OCI-LY7 (cell line): Measurements from ENCODE around the gene FAM118B. TPM values are rescaled to one million over a fixed set of nuclear protein-coding genes. Genes with fewer than 3 reads are reported as not detected.

ENCODE experiments used
- BruUV-seq: library from RNA; stranded (reverse); fragments of 400-500 nt; replicated peaks from 2 replicates; lab custom pipeline; 2021; lab: Mats Ljungman, UMichigan
- CTCF ChIA-PET: fragments of 300-600 bp; sonication (Branson Sonifier 250); formaldehyde crosslinking; loops from one replicate; lab custom pipeline; 2022; ENCODE audit warnings: antibody characterized with exemption; ENCODE audit not compliant: unreplicated experiment; lab: Charles Lee
- POLR2A ChIA-PET: fragments of 300-600 bp; sonication (Branson Sonifier 250); formaldehyde crosslinking; loops from one replicate; lab custom pipeline; 2022; ENCODE audit warnings: antibody characterized with exemption; lab: Charles Lee
- DNase-seq: peaks from one replicate; pipeline ENCODE4 v3.0.0-alpha.2; 2015; ENCODE audit warnings: low spot score
- H2AFZ ChIP-seq: fragments of 200-600 bp; sonication (generic), shearing (Covaris generic); 2 replicates; pipeline ENCODE4 v1.6.1; 2014; ENCODE audit warnings: mild to moderate bottlenecking, antibody characterized with exemption, low read length, moderate library complexity
- H3K27ac ChIP-seq: fragments of 200-600 bp; sonication (generic); 2 replicates; pipeline ENCODE4 v1.5.1; 2014; ENCODE audit warnings: mixed run types, low read depth, mild to moderate bottlenecking, moderate library complexity, low read length, inconsistent platforms; ENCODE audit not compliant: poor library complexity, severe bottlenecking
- H3K36me3 ChIP-seq: fragments of 200-600 bp; sonication (generic); 2 replicates; pipeline ENCODE4 v1.6.1; 2014; ENCODE audit warnings: mild to moderate bottlenecking, antibody characterized with exemption, low read length, moderate library complexity, mixed read lengths; ENCODE audit not compliant: insufficient read depth
- H3K4me1 ChIP-seq: fragments of 200-600 bp; sonication (generic); 2 replicates; pipeline ENCODE4 v1.5.1; 2014; ENCODE audit warnings: mild to moderate bottlenecking, low read length; ENCODE audit not compliant: insufficient read depth, poor library complexity, severe bottlenecking
- H3K4me2 ChIP-seq: fragments of 200-600 bp; sonication (generic); 2 replicates; pipeline ENCODE4 v1.6.1; 2014; ENCODE audit warnings: mild to moderate bottlenecking, low read length
- H3K4me3 ChIP-seq: fragments of 200-600 bp; sonication (generic); 2 replicates; pipeline ENCODE4 v1.5.1; 2014; ENCODE audit warnings: mild to moderate bottlenecking, low read depth, low read length; ENCODE audit not compliant: poor library complexity, severe bottlenecking
- H3K79me2 ChIP-seq: fragments of 200-600 bp; sonication (generic); 2 replicates; pipeline ENCODE4 v1.6.1; 2016; ENCODE audit warnings: low read depth, mild to moderate bottlenecking, low read length, moderate library complexity, mixed read lengths; ENCODE audit not compliant: insufficient read depth
- H3K9me2 ChIP-seq: fragments of 200-600 bp; sonication (generic); 2 replicates; pipeline ENCODE4 v1.6.1; 2016; ENCODE audit warnings: mild to moderate bottlenecking, low read length, mixed read lengths; ENCODE audit not compliant: insufficient read depth
- H3K9me3 ChIP-seq: fragments of 200-600 bp; sonication (generic); 2 replicates; pipeline ENCODE4 v1.6.1; 2014; ENCODE audit warnings: mild to moderate bottlenecking, mixed run types, low read length, mixed read lengths
- H4K20me1 ChIP-seq: fragments of 200-600 bp; sonication (generic); 2 replicates; pipeline ENCODE4 v1.6.1; 2014; ENCODE audit warnings: mild to moderate bottlenecking, antibody characterized with exemption, low read length, moderate library complexity, mixed read lengths; ENCODE audit not compliant: insufficient read depth
- EZH2phosphoT487 ChIP-seq: fragments of 200-600 bp; sonication (generic); IDR thresholded peaks from 2 replicates; pipeline ENCODE4 v1.6.1; 2018; ENCODE audit warnings: low read depth, borderline replicate concordance, mild to moderate bottlenecking, mixed run types, antibody characterized with exemption, low read length, moderate library complexity, mixed read lengths
- intact Hi-C: fragments of 100-400 bp; cut with micrococcal nuclease; formaldehyde crosslinking; loops from one replicate; pipeline ENCODE4 v1.10.0; 2022; ENCODE audit not compliant: unreplicated experiment
- total RNA-seq, 2 experiments: library from RNA; depleted of rRNA in 1 of 2; stranded (reverse); fragments of >200 nt in 1 of 2; shearing (Covaris generic) in 1 of 2; gene quantifications; 2 replicates each; pipeline ENCODE4 v1.2.3, GENCODE V29; 2014 to 2022
- TF ChIP-seq, protein P1 (sequence below): fragments of 200-600 bp; sonication (generic); conservative IDR thresholded peaks from 2 replicates; pipeline ENCODE4 v1.5.1; 2014; ENCODE audit warnings: mild to moderate bottlenecking, antibody characterized with exemption, low read length, moderate library complexity, mixed read lengths

FAM118B gene
- total RNA-seq, 2 experiments from 2014 or later = 9.9 to 14.8 TPM

- TF ChIP-seq EZH2phosphoT487 = no peak
- TF ChIP-seq, protein P1, sequence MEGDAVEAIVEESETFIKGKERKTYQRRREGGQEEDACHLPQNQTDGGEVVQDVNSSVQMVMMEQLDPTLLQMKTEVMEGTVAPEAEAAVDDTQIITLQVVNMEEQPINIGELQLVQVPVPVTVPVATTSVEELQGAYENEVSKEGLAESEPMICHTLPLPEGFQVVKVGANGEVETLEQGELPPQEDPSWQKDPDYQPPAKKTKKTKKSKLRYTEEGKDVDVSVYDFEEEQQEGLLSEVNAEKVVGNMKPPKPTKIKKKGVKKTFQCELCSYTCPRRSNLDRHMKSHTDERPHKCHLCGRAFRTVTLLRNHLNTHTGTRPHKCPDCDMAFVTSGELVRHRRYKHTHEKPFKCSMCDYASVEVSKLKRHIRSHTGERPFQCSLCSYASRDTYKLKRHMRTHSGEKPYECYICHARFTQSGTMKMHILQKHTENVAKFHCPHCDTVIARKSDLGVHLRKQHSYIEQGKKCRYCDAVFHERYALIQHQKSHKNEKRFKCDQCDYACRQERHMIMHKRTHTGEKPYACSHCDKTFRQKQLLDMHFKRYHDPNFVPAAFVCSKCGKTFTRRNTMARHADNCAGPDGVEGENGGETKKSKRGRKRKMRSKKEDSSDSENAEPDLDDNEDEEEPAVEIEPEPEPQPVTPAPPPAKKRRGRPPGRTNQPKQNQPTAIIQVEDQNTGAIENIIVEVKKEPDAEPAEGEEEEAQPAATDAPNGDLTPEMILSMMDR = no peak
- Histone ChIP-seq H3K4me3 (no peak overlapping the region), H3K4me1 (peaks cover 7% of the 10 kb centered on the region), H4K20me1 (no peaks in the 10 kb centered on the region), H3K27ac (no peak overlapping the region), H3K36me3 (peaks cover 4% of the 10 kb centered on the region; the same call in 1 of the 2 replicates), H3K79me2 (no peaks in the 10 kb centered on the region), H3K9me2 (no peaks in the 10 kb centered on the region), H2AFZ (no peak overlapping the region), H3K4me2 (no peak overlapping the region), H3K9me3 (no peaks in the 10 kb centered on the region)
- ChIA-PET CTCF (no interaction called here), POLR2A (interaction anchor here (0.7 kb wide), 1 partner anchor 11 kb away, joined by 4 read pairs; no protein-coding TSS in a partner anchor)
- no peak for DNase-seq
- intact Hi-C loops = no loop called here
- no TSS peak for BruUV-seq
Observed at GRCh38 chr11:126182787-126183445, 28.7 kb upstream of the FAM118B start.

DNA sequence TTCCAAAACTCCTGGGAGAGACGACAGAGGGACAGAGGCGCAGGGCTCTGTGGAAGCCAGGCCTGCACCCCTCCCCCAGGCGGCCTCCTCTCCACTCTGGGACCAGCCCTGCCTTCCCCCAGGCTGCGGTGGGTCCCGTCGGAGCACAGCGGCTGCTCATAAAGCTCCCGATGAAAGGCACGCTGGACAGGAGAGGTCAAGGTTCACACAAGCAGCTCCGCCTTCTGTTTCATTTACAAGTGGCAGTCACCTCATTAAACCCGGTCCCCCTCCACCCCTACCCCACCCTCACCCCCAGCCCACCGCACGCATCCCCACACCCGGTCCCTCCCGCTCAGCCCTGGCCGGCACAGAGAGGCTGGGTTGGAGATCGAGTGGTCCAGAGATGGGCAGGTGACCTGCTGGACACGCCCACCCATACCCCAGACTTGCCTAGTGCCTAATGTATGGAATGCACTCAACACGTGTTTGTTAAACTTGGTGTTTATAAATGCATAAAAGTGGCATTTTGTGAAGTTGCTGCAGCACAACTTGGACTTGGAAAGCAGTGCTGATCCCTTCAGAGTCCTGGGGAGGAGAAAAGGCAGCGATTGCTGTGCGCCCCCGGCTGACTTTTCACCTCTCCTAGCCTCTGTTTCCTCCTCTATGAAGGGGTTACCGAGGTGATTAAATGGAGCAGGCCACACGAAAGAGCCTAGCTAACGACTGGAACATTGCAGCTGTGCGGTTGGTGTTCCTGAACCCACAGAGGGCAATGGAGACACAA is 26.1 kb upstream of the FAM118B start:
- TF ChIP-seq, protein P1 = no peak
- no peak for TF ChIP-seq EZH2phosphoT487
- no peak overlapping the region for H3K4me3 ChIP-seq
- H3K4me1 ChIP-seq = peaks cover 33% of the 10 kb centered on the region
- H3K27ac ChIP-seq = no peak overlapping the region
- no TSS peak for BruUV-seq
- H3K36me3 ChIP-seq = peaks cover 4% of the 10 kb centered on the region; the same call in 1 of the 2 replicates
- intact Hi-C loops = no loop called here
- DNase-seq = no peak
- H3K9me2 ChIP-seq = no peaks in the 10 kb centered on the region
- H3K79me2 ChIP-seq = no peaks in the 10 kb centered on the region
- no peaks in the 10 kb centered on the region for H4K20me1 ChIP-seq
- ChIA-PET CTCF (no interaction called here), POLR2A (no interaction called here)
- H3K4me2 ChIP-seq = no peak overlapping the region
- no peak overlapping the region for H2AFZ ChIP-seq
- no peaks in the 10 kb centered on the region for H3K9me3 ChIP-seq
